HEK293T (cell line): ENCODE measurements around the gene TNXB.

ENCODE experiments used
- ARNT ChIP-seq: fragments of 450-650 bp; IDR thresholded peaks from 2 replicates; pipeline ENCODE4 v1.6.1; 2017; ENCODE audit warnings: mild to moderate bottlenecking
- BHLHE40 ChIP-seq: fragments of 450-650 bp; IDR thresholded peaks from 2 replicates; pipeline ENCODE4 v1.6.1; 2016; ENCODE audit warnings: mild to moderate bottlenecking, moderate library complexity, borderline replicate concordance
- CTBP1 ChIP-seq: fragments of 450-650 bp; IDR thresholded peaks from 2 replicates; pipeline ENCODE4 v1.6.1; 2016; ENCODE audit warnings: borderline replicate concordance
- HDGF ChIP-seq: fragments of 450-650 bp; IDR thresholded peaks from 2 replicates; pipeline ENCODE4 v1.6.1; 2017; ENCODE audit warnings: antibody characterized with exemption, borderline replicate concordance
- SP1 ChIP-seq: fragments of 450-650 bp; IDR thresholded peaks from 2 replicates; pipeline ENCODE4 v1.6.1; 2017
- SUZ12 ChIP-seq: fragments of 450-650 bp; IDR thresholded peaks from 2 replicates; pipeline ENCODE4 v1.6.1; 2016; ENCODE audit warnings: mild to moderate bottlenecking
- ZNF384 ChIP-seq: fragments of 450-650 bp; IDR thresholded peaks from 2 replicates; pipeline ENCODE4 v1.6.1; 2016

- no peak for TF ChIP-seq ZNF384
- TF ChIP-seq CTBP1 = no peak
- no peak for TF ChIP-seq BHLHE40
- TF ChIP-seq ARNT = no peak
- no peak for TF ChIP-seq SP1
- TF ChIP-seq SUZ12 = no peak
- TF ChIP-seq HDGF = no peak
Observed at GRCh38 chr6:32057966-32058365, 51.2 kb downstream of the TNXB start.
